Gastroesophageal sphincter (tissue), 4 donors: Measurements from ENCODE around the gene FAT1. TPM values are rescaled to one million over a fixed set of nuclear protein-coding genes. Genes with fewer than 3 reads are reported as not detected.

Source experiments
- ATAC-seq: fragments of 150-250 bp; one replicate; pipeline ENCODE4 v1.9.1; 2016; ENCODE audit warnings: mild to moderate bottlenecking, moderate library complexity
- H3K27ac ChIP-seq, 4 donors: fragments of 200-600 bp; sonication (generic) in 3 of 4; 1 replicate in 3 of 4; 2 replicates in 1 of 4; pipeline ENCODE4 v1.5.1; 2016 to 2019
- H3K27me3 ChIP-seq: fragments of 200-600 bp; sonication (generic); one replicate; pipeline ENCODE4 v1.5.1; 2019
- H3K36me3 ChIP-seq, 2 donors: fragments of 200-600 bp; sonication (generic); one replicate each; pipeline ENCODE4 v1.5.1; 2019; ENCODE audit warnings: control low read depth in 1 of 2
- H3K4me1 ChIP-seq, 3 donors: fragments of 200-600 bp; sonication (generic); 1 replicate in 2 of 3; 2 replicates in 1 of 3; pipeline ENCODE4 v1.5.1; 2016 to 2019; ENCODE audit warnings: control low read depth in 2 of 3
- H3K4me3 ChIP-seq, 2 donors: fragments of 200-600 bp; sonication (generic); one replicate each; pipeline ENCODE4 v1.5.1; 2019; ENCODE audit warnings: mild to moderate bottlenecking in 1 of 2, moderate library complexity in 1 of 2
- H3K9me3 ChIP-seq, 3 donors: fragments of 200-600 bp; sonication (generic); one replicate each; pipeline ENCODE4 v1.5.1; 2017 to 2019; ENCODE audit warnings: control low read depth in 2 of 3
- EP300 ChIP-seq: sonication (generic); formaldehyde crosslinking; IDR thresholded peaks from one replicate; pipeline ENCODE4 v1.6.1; 2017; ENCODE audit warnings: antibody characterized with exemption, mild to moderate bottlenecking
- POLR2A ChIP-seq, 2 donors: fragments of 450-650 bp; IDR thresholded peaks; one replicate each; pipeline ENCODE4 v1.6.1; 2017; ENCODE audit warnings: antibody characterized with exemption in 2 of 2, mild to moderate bottlenecking in 2 of 2, moderate library complexity in 1 of 2
- POLR2AphosphoS5 ChIP-seq: sonication (generic); formaldehyde crosslinking; IDR thresholded peaks from one replicate; pipeline ENCODE4 v1.6.1; 2017; ENCODE audit warnings: antibody characterized with exemption
- WGBS, 2 donors: methylation state at CpG; one replicate each; pipeline ENCODE4 v1.1.5; 2018; ENCODE audit warnings: low coverage in 1 of 2; 5-methylcytosine and 5-hydroxymethylcytosine counted together
- total RNA-seq, 4 donors: library from RNA; depleted of rRNA; stranded (reverse); fragments of >200 nt; gene quantifications; one replicate each; pipeline ENCODE4 v1.1.0, GENCODE V29; 2016
- TF ChIP-seq, protein P1 (sequence below), 4 experiments: fragments of 200-600 bp in 2 of 4; fragments of 450-650 bp in 2 of 4; sonication (generic) in 1 of 4; IDR thresholded peaks; one replicate each; pipeline ENCODE4 v1.5.1; 2017 to 2019; ENCODE audit warnings: antibody characterized with exemption in 4 of 4, mild to moderate bottlenecking in 2 of 4, moderate library complexity in 2 of 4

The FAT1 gene
- total RNA-seq, 4 donors from 2014 or later: 84.4 to 279 (median 154) TPM

DNA sequence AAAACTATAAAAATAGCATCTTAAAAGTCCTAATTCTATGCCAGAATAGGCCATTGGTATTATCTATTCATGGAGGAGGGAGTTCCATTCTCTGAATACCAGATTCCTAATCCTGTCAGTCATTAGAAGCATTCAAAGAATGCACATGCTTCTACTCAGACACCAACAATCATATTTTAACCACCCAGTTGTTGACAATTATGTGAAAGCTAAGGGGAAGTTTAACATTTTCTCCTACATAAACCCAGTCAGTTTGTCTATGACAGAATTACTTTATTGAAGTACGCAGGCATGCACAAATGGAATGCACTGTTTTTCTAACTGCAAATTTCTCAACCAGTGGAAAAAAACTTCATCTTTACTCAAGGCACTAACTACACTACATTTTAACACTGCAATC, 98.7 kb downstream of the FAT1 start:
- Histone ChIP-seq H3K4me3 (no peak overlapping the region), H3K9me3 (no peaks in the 10 kb centered on the region), H3K4me1 (peaks cover 0 to 8% (median 0%) of the 10 kb centered on the region in 3 donors), H3K27ac (no peak overlapping the region), H3K36me3 (peaks cover 0 to 64% of the 10 kb centered on the region in 2 donors), H3K27me3 (no peaks in the 10 kb centered on the region)
- no peak for ATAC-seq
- TF ChIP-seq EP300 (no peak), POLR2AphosphoS5 (no peak), POLR2A (IDR thresholded peaks at IDR 0.05) (no peak)
- TF ChIP-seq, protein P1, sequence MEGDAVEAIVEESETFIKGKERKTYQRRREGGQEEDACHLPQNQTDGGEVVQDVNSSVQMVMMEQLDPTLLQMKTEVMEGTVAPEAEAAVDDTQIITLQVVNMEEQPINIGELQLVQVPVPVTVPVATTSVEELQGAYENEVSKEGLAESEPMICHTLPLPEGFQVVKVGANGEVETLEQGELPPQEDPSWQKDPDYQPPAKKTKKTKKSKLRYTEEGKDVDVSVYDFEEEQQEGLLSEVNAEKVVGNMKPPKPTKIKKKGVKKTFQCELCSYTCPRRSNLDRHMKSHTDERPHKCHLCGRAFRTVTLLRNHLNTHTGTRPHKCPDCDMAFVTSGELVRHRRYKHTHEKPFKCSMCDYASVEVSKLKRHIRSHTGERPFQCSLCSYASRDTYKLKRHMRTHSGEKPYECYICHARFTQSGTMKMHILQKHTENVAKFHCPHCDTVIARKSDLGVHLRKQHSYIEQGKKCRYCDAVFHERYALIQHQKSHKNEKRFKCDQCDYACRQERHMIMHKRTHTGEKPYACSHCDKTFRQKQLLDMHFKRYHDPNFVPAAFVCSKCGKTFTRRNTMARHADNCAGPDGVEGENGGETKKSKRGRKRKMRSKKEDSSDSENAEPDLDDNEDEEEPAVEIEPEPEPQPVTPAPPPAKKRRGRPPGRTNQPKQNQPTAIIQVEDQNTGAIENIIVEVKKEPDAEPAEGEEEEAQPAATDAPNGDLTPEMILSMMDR (IDR thresholded peaks at IDR 0.05): no peak
- WGBS, 2 donors: 63 to 64% methylated on average over 1 of the region's 1 CpG

DNA sequence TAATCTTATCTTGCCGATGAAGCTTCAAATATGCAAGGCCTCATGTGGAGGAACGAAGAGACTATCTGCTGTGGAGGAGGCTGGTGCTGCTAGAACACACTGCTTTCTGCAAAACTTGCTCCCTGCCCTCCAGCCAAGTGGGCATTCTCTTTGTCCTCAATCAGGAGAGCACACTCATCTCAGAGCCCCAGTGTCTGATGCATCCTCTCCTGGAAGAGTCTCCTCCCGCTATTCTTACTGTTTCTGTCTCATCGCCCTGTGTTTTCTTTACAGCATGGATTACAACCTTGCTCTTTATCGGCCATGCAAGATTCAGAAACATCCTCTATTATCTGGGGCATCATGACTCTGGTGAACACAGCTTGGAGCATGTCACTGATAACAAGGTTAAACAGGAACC, 100.1 kb downstream of the FAT1 start:
- Histone ChIP-seq H3K36me3 (peaks cover 0 to 64% of the 10 kb centered on the region in 2 donors), H3K9me3 (no peaks in the 10 kb centered on the region), H3K27ac (no peak overlapping the region), H3K4me1 (peaks cover 0 to 8% (median 0%) of the 10 kb centered on the region in 3 donors), H3K27me3 (no peaks in the 10 kb centered on the region), H3K4me3 (no peak overlapping the region)
- WGBS, 2 donors: 97 to 100% methylated on average over 4 to 5 of the region's 5 CpGs
- TF ChIP-seq POLR2AphosphoS5 (no peak), EP300 (no peak)
- TF ChIP-seq, protein P1 (IDR thresholded peaks at IDR 0.05): no peak
- no peak for ATAC-seq

DNA sequence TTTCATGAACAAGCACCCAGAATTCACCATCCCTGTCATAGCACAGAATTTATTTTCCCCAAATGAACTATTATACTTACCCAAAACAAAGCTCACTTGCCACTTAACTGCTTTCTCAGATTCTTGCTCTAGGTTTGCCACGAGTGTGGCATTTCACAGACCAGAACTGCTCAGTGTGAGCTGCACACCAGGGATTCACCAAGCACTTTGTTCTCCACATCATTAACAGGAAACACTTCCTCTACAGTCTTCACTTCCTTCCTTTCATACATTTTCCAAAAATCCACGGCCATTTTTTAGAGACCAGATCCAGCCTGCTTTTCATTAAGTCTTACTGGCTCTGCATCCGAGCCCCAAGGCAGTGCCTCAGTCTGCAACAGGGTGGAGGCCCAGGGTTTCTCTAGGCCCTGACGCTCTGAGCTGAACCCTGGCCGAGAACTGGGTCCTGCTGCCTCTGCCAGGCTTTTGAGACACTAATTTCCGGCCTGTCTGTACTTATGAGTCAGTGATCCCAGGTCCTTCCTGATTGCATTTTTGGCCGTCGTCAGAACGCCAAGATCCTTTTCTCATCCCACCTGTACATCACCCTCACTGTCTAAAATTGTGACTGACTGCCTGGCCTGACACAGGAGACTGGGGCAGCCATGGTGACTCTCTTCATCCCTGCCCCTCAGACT, 100.7 kb downstream of the FAT1 start:
- Histone ChIP-seq H3K36me3 (peaks cover 0 to 62% of the 10 kb centered on the region in 2 donors), H3K27me3 (no peaks in the 10 kb centered on the region), H3K4me1 (peaks cover 0 to 8% (median 0%) of the 10 kb centered on the region in 3 donors), H3K27ac (no peak overlapping the region), H3K9me3 (no peaks in the 10 kb centered on the region), H3K4me3 (no peak overlapping the region)
- no peak for TF ChIP-seq POLR2A (IDR thresholded peaks at IDR 0.05)
- TF ChIP-seq, protein P1 (IDR thresholded peaks at IDR 0.05): no peak
- no peak for TF ChIP-seq POLR2AphosphoS5
- no peak for TF ChIP-seq EP300
- peak; percentile 25 for ATAC-seq
- 66 to 70% methylated on average over 2 to 7 of the region's 9 CpGs for WGBS, 2 donors

DNA sequence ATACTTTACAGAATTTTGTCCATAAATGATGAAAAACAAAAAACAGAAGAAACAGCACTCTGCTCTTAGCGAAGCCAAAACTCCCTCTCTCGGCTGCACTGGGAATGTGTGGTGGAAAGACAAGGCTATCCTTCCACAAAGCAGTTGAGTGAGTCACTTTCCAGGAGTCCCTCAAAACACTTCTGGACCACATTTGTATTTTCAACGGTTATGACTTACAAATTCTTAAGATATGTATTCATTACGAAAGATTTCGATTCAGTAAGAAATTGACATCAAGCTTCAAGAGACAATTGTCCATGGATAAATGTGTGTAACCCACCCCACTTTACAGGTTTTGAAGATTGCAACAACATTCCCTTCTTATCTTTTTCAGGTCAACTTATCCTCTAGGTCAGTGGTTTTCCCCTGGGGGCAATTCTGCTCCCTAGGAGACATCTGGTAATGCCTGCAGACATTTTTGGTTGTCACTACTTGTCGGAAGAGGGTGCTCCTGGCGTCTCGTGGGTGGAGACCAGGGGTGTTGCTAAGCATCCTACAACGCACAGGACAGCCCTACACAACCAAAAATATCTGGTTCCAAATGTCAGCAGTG, 101.6 kb downstream of the FAT1 start:
- no peaks in the 10 kb centered on the region for H3K27me3 ChIP-seq
- no peak overlapping the region for H3K4me3 ChIP-seq
- no peak for ATAC-seq
- WGBS, 2 donors: 75 to 81% methylated on average over 5 to 8 of the region's 9 CpGs
- no peaks in the 10 kb centered on the region for H3K9me3 ChIP-seq
- no peak overlapping the region for H3K27ac ChIP-seq
- TF ChIP-seq POLR2AphosphoS5 (no peak), EP300 (no peak), POLR2A (IDR thresholded peaks at IDR 0.05) (no peak)
- TF ChIP-seq, protein P1 (IDR thresholded peaks at IDR 0.05): no peak
- peaks cover 0 to 8% (median 0%) of the 10 kb centered on the region in 3 donors for H3K4me1 ChIP-seq
- peaks cover 0 to 54% of the 10 kb centered on the region in 2 donors for H3K36me3 ChIP-seq

DNA sequence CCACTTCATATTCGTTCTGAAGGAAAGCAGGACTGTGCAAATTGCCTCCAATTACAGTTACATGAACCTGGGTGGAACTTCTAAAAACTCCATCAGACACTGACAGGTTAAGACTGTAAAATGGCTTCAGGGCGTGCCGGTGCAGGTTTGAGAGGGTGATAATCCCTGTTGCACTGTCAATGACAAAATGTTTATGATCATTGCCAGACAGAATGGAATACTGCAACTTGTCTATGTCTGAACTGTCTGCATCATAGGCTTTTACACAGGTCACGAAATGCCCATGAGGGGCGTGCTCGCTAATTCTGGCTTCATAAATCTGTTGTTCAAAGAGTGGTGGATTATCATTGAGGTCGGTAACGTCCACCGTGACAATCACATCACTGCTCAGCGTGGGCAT, 104.6 kb downstream of the FAT1 start:
- Histone ChIP-seq H3K27ac (no peak overlapping the region), H3K4me3 (no peak overlapping the region), H3K27me3 (no peaks in the 10 kb centered on the region), H3K4me1 (no peaks in the 10 kb centered on the region), H3K36me3 (peaks cover 0 to 75% of the 10 kb centered on the region in 2 donors), H3K9me3 (no peaks in the 10 kb centered on the region)
- WGBS, 2 donors: 92 to 94% methylated on average over 5 to 6 of the region's 10 CpGs
- ATAC-seq: no peak
- TF ChIP-seq EP300 (no peak), POLR2AphosphoS5 (no peak), POLR2A (IDR thresholded peaks at IDR 0.05) (no peak)
- TF ChIP-seq, protein P1 (IDR thresholded peaks at IDR 0.05): no peak
